Skeletal muscle satellite cell (primary cell): ENCODE measurements around the gene DNAL1.
A peak's percentile ranks its signal among the peaks of the same experiment; 100 is the strongest.
"Not testable (repeated sequence)": the region's sequence is repeated elsewhere in the genome, so short reads cannot be mapped to it uniquely, and the experiment has no call there.

Experiments
- H3K27me3 ChIP-seq: 2 replicates; pipeline ENCODE4 v1.7.0; 2013; ENCODE audit warnings: low read length; ENCODE audit not compliant: control insufficient read depth, insufficient read depth
- H3K36me3 ChIP-seq: 2 replicates; pipeline ENCODE4 v1.7.0; 2013; ENCODE audit warnings: mild to moderate bottlenecking, control low read depth, low read length; ENCODE audit not compliant: insufficient read depth
- H3K4me1 ChIP-seq: 2 replicates; pipeline ENCODE4 v1.7.0; 2013; ENCODE audit warnings: low read length; ENCODE audit not compliant: control insufficient read depth, insufficient read depth
- H3K4me2 ChIP-seq: 2 replicates; pipeline ENCODE4 v1.7.0; 2013; ENCODE audit warnings: mild to moderate bottlenecking, low read length
- H3K4me3 ChIP-seq: 2 replicates; pipeline ENCODE4 v1.7.0; 2013; ENCODE audit warnings: low read length
- H3K9ac ChIP-seq: 2 replicates; pipeline ENCODE4 v1.7.0; 2013; ENCODE audit warnings: mild to moderate bottlenecking, low read depth, low read length, moderate library complexity
- H3K9me3 ChIP-seq: replicated peaks from 2 replicates; pipeline ENCODE4 v1.7.0; 2013; ENCODE audit warnings: mild to moderate bottlenecking, control low read depth, low read length

DNAL1 gene

DNA sequence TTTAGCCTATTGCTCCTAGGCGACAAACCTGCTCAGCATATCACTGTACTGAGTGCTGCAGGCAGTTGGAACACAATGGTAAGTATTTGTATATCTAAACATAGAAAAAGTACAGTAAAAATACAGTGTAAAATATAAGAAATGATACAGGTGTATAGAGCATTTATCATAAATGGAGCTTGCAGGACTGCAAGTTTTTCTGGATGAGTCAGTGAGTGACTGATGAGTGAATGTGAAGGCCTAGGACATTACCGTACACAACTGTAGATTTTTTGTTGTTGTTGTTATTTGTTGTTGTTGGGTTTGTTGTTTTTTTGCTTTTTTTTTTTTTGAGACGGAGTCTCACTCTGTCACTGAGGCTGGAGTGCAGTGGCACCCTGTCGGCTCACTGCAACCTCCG is 36.0 kb downstream of the DNAL1 start:
- Histone ChIP-seq H3K4me3 (no peak overlapping the region), H3K9me3 (no peaks in the 10 kb centered on the region), H3K36me3 (peaks cover 4% of the 10 kb centered on the region), H3K27me3 (no peaks in the 10 kb centered on the region), H3K4me2 (no peak overlapping the region), H3K4me1 (no peaks in the 10 kb centered on the region), H3K9ac (no peak overlapping the region)

- Histone ChIP-seq H3K36me3 (peaks cover 8% of the 10 kb centered on the region), H3K4me3 (no peak overlapping the region), H3K4me1 (peaks cover 9% of the 10 kb centered on the region), H3K4me2 (no peak overlapping the region), H3K27me3 (no peaks in the 10 kb centered on the region), H3K9ac (no peak overlapping the region), H3K9me3 (no peaks in the 10 kb centered on the region)
These were observed 39.8 kb downstream of the DNAL1 start for GRCh38 chr14:73684627-73685026.

DNA sequence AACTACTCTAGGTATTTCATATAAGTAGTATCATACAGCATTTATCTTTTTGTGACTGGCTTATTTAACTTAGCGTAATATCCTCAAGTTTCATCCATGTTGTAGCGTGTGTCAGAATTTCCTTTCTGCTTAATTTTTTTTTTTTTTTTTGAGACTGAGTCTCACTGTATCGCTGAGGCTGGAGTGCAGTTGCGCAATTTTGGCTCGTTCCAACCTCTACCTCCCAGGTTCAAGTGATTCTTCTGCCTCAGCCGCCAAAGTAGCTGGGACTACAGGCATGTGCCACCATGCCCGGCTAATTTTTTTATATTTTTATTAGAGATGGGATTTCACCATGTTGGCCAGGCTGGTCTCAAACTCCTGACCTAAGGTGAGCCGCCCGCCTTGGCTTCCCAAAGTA is 40.5 kb downstream of the DNAL1 start:
- H3K36me3 ChIP-seq = peaks cover 8% of the 10 kb centered on the region
- no peak overlapping the region for H3K4me2 ChIP-seq
- peaks cover 9% of the 10 kb centered on the region for H3K4me1 ChIP-seq
- no peak overlapping the region for H3K9ac ChIP-seq
- H3K9me3 ChIP-seq = no peaks in the 10 kb centered on the region
- H3K27me3 ChIP-seq = no peaks in the 10 kb centered on the region
- no peak overlapping the region for H3K4me3 ChIP-seq

DNA sequence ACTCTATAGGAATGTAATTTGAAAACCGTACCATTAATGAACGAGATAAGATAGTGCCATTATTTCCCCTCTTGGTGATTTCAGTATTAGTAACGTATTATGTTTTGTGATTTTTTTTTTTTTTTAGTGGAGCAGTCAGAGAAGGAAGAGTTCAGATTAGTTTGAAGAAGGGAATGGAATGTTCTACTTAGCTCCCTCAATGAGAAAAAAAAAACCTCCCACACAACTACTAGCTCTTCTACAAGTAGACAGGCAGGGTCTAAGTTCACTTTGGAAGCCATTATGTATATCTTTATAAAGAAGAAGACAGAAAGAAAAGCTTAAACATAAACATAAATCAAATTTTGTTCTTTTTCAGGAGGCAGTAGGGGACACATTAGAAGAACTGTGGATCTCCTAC is 42.1 kb downstream of the DNAL1 start:
- Histone ChIP-seq H3K4me1 (peaks cover 9% of the 10 kb centered on the region), H3K27me3 (no peaks in the 10 kb centered on the region), H3K9ac (peak overlapping the region; percentile 30), H3K9me3 (no peaks in the 10 kb centered on the region), H3K36me3 (peaks cover 8% of the 10 kb centered on the region), H3K4me3 (no peak overlapping the region), H3K4me2 (peak overlapping the region; percentile 19)

- Histone ChIP-seq H3K36me3 (peaks cover 3% of the 10 kb centered on the region), H3K4me1 (peaks cover 16% of the 10 kb centered on the region), H3K9ac (no peak overlapping the region), H3K27me3 (no peaks in the 10 kb centered on the region), H3K4me3 (no peak overlapping the region), H3K9me3 (no peaks in the 10 kb centered on the region), H3K4me2 (no peak overlapping the region)
These were observed 49.3 kb downstream of the DNAL1 start for GRCh38 chr14:73694083-73694482.

DNA sequence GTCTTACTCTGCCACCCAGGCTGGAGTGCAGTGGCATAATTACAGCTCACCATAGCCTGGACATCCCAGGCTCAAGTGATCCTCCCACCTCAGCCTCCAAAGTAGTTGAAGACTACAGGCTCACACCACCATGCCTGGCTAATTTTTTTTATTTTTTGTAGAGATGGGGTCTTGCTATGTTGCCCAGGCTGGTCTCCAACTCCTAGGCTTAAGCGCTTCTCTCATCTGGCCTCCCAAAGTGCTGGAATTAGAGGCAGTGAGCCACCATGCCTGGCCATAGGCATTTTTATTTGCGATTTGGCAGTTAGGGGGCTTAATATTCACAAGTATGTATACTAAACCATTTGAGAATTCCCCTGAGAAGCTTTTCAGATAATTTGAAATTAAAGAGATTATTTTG is 50.3 kb downstream of the DNAL1 start:
- no peaks in the 10 kb centered on the region for H3K27me3 ChIP-seq
- H3K4me3 ChIP-seq = no peak overlapping the region
- H3K9me3 ChIP-seq = no peaks in the 10 kb centered on the region
- peaks cover 16% of the 10 kb centered on the region for H3K4me1 ChIP-seq
- peaks cover 3% of the 10 kb centered on the region for H3K36me3 ChIP-seq
- H3K4me2 ChIP-seq = no peak overlapping the region
- H3K9ac ChIP-seq = no peak overlapping the region

- Histone ChIP-seq H3K36me3 (peaks cover 3% of the 10 kb centered on the region), H3K4me1 (peaks cover 16% of the 10 kb centered on the region), H3K4me3 (no peak overlapping the region), H3K4me2 (peak overlapping the region; percentile 14), H3K9ac (no peak overlapping the region), H3K9me3 (no peaks in the 10 kb centered on the region), H3K27me3 (no peaks in the 10 kb centered on the region)
These were observed 51.2 kb downstream of the DNAL1 start for GRCh38 chr14:73695997-73696396.

DNA sequence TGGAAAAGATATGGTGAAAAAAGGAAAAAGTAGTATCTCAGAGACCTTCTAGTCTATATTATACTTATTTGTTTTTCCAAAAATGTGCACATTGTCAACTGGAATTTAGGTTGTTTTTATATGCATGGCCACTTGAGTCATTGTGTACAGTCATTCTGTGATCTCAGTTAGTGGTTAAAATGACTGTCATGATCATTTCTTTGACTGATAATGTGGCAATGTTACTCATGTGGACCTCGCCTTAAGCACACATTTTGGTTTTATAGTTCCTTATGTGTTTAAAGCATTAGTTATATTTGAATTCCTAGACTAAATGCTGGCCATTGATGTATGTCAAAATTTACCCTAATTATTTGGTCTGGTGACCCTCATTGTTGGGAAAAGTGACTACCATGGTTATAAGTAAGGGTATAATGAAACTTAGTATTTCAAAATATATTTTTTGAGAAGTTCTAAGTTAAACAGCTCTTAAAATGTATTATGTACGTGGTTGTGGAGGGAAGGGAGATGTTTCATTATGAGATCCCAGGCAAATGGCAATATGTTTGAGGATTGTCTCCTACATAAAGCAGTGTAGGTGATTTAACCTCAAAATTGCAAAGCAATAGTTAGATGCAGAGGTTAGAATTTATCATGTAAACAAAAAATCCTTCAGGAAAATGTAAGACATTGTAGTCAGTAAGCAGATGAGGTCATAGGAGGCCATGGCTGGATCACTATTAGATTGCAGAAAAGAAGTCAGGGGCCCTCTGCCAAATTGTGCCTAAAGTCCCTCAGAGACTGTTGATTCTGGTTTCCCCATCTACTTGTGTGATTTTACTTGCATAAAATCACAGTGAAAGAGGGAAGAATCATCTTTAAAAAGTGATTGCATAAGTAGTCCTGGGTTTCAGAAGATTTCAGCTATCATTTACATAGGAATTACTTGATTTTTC is 51.9 kb downstream of the DNAL1 start:
- H3K9ac ChIP-seq = peak overlapping the region; percentile 36
- H3K4me2 ChIP-seq = peak overlapping the region; percentile 37

DNA sequence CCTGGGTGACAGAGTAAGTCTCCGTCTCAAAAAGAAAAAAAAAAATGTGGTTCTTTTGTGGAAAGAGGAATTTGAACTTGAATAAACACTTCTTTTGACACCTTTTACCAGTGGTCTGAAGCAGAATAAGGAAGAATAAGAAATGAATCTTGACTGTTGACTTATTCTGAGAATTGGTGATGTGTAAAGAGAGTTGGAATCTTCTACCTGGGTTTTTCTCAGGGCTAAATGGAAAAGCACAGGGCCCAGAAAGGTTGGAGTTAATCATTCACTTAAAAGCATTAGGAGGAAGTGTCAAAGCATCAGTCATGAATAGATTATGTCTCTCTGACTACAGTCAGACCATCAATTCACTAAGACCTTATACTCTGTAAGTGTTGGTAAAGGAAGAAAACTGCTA is 55.5 kb downstream of the DNAL1 start:
- Histone ChIP-seq H3K4me1 (peaks cover 16% of the 10 kb centered on the region), H3K36me3 (no peaks in the 10 kb centered on the region), H3K9ac (no peak overlapping the region), H3K27me3 (no peaks in the 10 kb centered on the region), H3K4me3 (no peak overlapping the region), H3K4me2 (no peak overlapping the region), H3K9me3 (no peaks in the 10 kb centered on the region)

More for the DNA sequence above, 51.9 kb downstream of the DNAL1 start:
- H3K4me1 ChIP-seq = peaks cover 16% of the 10 kb centered on the region
- no peaks in the 10 kb centered on the region for H3K9me3 ChIP-seq
- no peak overlapping the region for H3K4me3 ChIP-seq
- H3K27me3 ChIP-seq = no peaks in the 10 kb centered on the region
- H3K36me3 ChIP-seq = peaks cover 3% of the 10 kb centered on the region

GRCh38 chr14:73708076-73708475 is 63.3 kb downstream of the DNAL1 start:
- H3K27me3 ChIP-seq, H3K36me3 ChIP-seq, H3K9me3 ChIP-seq, H3K9ac ChIP-seq, H3K4me2 ChIP-seq, H3K4me3 ChIP-seq, H3K4me1 ChIP-seq: not testable (repeated sequence)

DNA sequence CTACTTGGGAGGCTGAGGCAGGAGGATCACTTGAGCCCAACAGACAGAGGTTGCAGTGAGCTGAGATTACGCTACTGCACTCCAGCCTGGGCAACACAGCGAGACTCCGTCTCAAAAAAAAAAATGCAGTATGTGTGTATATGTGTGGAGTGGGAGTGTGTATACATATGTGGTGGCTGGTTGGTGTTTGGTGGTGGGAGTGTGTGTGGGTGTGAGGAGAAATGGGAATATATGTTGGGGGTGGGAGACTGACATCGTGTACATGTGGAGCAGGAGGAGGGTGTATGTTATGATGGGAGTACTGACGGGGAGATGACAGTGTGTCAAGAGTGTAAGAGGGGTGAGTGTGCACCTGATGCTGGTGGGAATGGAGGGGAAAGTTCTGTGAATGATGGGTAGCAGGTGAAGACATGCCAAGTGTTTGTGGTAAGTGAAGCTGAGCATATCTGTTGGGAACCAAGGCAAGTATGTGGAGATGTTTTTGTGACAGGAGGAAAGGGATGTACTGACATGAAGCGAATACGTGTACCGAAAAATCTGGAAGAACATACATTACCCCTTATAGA is 65.2 kb downstream of the DNAL1 start:
- H3K4me3 ChIP-seq = no peak overlapping the region

GRCh38 chr14:73710737-73711136 is 66.0 kb downstream of the DNAL1 start:
- Histone ChIP-seq H3K4me2 (no peak overlapping the region), H3K36me3 (peaks cover 2% of the 10 kb centered on the region), H3K9ac (no peak overlapping the region), H3K9me3 (no peaks in the 10 kb centered on the region), H3K4me3 (no peak overlapping the region), H3K27me3 (no peaks in the 10 kb centered on the region), H3K4me1 (peaks cover 15% of the 10 kb centered on the region)

More for the DNA sequence above, 65.2 kb downstream of the DNAL1 start:
- Histone ChIP-seq H3K4me1 (peaks cover 14% of the 10 kb centered on the region), H3K9ac (no peak overlapping the region), H3K36me3 (no peaks in the 10 kb centered on the region), H3K4me2 (no peak overlapping the region), H3K27me3 (no peaks in the 10 kb centered on the region), H3K9me3 (no peaks in the 10 kb centered on the region)
